ENCODE results near the gene GJA5.

GJA5 gene

DNA sequence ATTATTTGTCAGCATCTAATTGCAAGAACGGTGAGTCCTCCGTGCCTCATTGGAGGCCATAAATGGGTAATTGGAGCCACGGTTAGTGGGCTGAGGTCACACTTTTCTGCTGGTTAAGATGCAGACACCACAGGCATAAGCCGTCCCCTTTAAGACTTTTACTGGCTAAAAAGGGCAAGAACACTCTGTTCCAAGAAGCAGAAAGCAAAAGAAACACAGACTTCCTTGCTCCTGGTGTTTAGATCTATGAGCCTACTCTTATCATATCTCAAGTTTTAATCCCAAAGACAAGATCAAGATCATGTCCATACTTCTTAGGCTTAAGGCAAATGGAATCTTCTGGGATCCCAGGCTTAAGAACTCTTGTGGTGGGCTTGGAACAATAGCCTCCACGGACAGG is 17.3 kb upstream of the GJA5 start:
- no peak for TF ChIP-seq CTCF (conservative IDR thresholded peaks at IDR 0.05)
- no peak overlapping the region for H3K27ac ChIP-seq

GRCh38 chr1:147773215-147773715 is 12.9 kb upstream of the GJA5 start:
- TF ChIP-seq CTCF (conservative IDR thresholded peaks at IDR 0.05) = no peak
- H3K27ac ChIP-seq = no peak overlapping the region

DNA sequence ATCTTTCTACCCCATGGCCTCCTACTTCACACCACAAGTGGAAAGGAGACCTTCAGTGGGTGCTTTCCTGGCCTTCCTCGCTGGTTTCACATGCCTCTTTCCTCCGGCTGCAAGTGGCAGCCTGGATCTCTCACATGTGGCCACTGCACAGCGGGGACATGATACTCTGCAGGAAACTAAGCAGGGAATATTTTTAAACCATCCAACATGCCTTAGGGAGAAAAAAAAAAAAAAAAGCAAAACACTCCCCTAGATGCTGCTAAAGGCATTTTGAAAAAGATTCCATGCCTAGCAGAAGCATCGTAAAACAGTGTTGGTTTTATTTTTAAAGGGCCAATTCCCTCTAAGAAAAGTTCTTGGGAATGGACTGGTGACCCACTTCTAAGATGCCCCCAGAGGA is 12.2 kb upstream of the GJA5 start:
- no peak for TF ChIP-seq CTCF (conservative IDR thresholded peaks at IDR 0.05)
- no peak overlapping the region for H3K27ac ChIP-seq

- H3K27ac ChIP-seq = no peak overlapping the region
- TF ChIP-seq CTCF (conservative IDR thresholded peaks at IDR 0.05) = no peak
These were observed 11.1 kb upstream of the GJA5 start for GRCh38 chr1:147771226-147772125.

DNA sequence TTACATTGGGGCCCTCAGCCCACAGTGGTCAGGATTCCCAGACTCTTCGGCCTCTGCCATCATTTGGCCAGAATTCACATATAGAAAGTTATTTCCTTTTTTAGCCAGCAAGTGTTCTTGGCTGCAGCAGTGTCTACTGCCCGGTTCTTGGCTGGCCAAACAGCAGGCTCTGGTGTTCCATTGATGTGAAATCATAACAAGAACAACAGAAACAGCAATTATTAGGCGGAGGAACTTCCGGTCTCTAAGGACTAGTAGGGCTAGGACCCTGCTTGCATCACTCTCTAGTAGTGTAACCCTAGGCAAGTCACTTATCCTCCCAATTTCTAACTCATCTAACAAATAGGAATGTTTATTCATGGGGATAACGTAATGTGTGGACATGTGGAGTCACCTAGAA is 8.7 kb upstream of the GJA5 start:
- H3K27ac ChIP-seq = no peak overlapping the region
- no peak for TF ChIP-seq CTCF (conservative IDR thresholded peaks at IDR 0.05)

DNA sequence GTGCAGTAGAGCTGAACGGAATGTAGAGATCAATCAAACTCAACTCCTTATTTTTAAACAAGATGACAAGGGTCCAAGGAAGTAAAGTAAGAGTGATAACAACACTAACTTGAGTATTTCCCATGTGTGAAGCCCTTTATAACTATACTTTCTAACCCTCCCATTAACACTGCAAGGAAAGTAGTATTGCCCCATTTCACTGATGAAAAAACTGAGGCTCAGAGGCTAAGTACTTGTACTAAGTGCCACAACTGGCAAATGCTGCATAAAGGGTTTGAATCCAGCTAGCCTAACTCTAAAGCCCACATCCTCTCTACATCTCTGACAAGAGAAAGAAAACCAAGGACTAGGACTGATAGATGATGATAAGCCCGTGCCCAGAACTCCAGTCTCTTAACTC is 8.2 kb upstream of the GJA5 start:
- no peak for TF ChIP-seq CTCF (conservative IDR thresholded peaks at IDR 0.05)
- H3K27ac ChIP-seq = no peak overlapping the region

DNA sequence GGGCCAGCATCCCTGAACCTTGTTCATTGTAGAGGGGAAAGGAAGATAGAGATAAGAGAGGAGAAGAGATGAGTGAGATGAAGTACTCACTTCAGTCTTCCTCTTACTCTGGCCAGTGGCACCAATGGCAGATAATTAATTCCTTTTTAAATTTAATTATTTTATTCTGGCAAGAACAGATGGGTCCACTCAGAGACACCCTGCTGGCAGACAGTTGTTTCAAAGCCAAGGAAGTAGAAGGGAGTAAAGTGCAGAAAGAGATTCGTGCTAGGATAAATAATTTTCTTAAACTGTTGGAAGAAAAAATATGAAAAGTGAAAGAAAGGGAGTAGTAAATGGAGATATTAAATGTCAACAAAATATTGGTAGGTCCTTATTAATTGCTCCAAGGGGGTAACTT is 7.7 kb upstream of the GJA5 start:
- TF ChIP-seq CTCF (conservative IDR thresholded peaks at IDR 0.05) = no peak
- no peak overlapping the region for H3K27ac ChIP-seq

Measured in VCaP (cell line).